Measurements from ENCODE around the gene TMEM203. TPM values are rescaled to one million over a fixed set of nuclear protein-coding genes. Genes with fewer than 3 reads are reported as not detected.
"Not testable (repeated sequence)": the region's sequence is repeated elsewhere in the genome, so short reads cannot be mapped to it uniquely, and the experiment has no call there.

TMEM203 gene
- total RNA-seq, 4 donors from 2014 or later, result 19.4 to 29.6 (median 25.4) TPM

DNA sequence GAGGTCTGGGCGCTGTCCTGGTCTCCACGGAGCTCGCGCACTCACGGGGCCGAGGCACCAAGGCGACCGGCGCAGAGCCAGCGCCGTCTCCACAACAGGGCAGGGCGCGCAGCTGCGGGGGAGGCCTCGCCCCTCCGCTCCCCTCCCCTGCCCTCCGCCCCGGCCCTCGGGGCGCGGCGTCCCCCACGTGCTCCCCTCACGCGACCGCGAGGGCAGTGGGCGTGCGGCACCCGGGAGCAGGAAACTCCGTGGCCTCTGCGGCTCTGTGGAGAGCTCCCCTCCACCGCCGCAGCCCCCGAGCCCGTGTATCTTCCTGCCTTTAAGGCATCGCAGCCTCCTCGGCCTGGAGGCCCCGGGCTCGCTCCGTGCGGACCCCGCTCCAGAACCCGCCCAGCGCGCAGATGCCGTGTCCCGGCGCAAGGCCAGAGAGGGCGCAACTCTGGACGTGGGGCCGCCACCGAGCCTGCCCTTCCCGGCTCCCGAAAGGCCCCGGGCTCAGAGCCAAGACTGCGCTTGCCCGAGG lies 34.9 kb upstream of the TMEM203 start:
- Histone ChIP-seq H3K4me3 (peak overlapping the region; percentile 60 to 97 (median 83)), H3K9me3 (no peaks in the 10 kb centered on the region), H3K27ac (peak overlapping the region; percentile 94 to 100 (median 95)), H3K27me3 (peaks cover 0 to 9% (median 0%) of the 10 kb centered on the region in 4 donors), H3K4me1 (peaks cover 46 to 91% (median 49%) of the 10 kb centered on the region in 3 donors), H3K36me3 (peaks cover 6 to 21% (median 21%) of the 10 kb centered on the region in 3 donors)
- TF ChIP-seq, protein P1, sequence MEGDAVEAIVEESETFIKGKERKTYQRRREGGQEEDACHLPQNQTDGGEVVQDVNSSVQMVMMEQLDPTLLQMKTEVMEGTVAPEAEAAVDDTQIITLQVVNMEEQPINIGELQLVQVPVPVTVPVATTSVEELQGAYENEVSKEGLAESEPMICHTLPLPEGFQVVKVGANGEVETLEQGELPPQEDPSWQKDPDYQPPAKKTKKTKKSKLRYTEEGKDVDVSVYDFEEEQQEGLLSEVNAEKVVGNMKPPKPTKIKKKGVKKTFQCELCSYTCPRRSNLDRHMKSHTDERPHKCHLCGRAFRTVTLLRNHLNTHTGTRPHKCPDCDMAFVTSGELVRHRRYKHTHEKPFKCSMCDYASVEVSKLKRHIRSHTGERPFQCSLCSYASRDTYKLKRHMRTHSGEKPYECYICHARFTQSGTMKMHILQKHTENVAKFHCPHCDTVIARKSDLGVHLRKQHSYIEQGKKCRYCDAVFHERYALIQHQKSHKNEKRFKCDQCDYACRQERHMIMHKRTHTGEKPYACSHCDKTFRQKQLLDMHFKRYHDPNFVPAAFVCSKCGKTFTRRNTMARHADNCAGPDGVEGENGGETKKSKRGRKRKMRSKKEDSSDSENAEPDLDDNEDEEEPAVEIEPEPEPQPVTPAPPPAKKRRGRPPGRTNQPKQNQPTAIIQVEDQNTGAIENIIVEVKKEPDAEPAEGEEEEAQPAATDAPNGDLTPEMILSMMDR (IDR thresholded peaks at IDR 0.05), result no peak
- no peak for DNase-seq
- intact Hi-C loops (cut with DNase I), result no loop called here
- WGBS, 2 donors, result no CpG with 5 or more reads among the region's 58 CpGs

DNA sequence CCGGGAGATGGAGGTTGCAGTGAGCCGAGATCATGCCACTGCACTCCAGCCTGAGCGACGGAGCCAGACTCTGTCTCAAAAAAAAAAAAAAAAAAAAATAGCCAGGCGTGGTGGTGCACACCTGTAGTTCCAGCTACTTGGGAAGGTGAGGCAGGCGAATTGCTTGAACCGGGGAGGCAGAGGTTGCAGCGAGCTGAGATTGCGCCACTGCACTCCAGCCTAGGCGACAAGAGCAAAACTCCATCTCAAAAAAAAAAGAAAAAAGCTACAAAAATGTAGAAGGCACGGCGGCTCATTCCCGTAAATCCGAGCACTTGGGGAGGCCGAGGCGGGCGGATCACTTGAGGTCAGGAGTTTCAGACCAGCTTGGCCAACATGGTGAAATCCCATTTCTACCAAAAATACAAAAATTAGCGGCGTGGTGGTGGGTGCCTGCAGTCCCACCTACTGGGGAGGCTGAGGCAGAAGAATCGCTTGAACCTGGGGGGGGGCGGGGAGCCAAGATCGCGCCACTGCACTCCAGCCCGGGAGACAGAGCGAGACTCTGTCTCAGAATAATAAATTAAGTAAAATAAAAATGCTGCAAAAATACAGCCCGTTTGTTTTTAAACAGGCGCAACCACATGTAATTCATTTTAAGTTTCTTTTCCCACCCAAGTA lies 34.2 kb upstream of the TMEM203 start:
- Histone ChIP-seq H3K36me3 (peaks cover 6 to 21% (median 21%) of the 10 kb centered on the region in 3 donors), H3K27me3 (peaks cover 0 to 16% (median 0%) of the 10 kb centered on the region in 4 donors), H3K4me3 (peak overlapping the region; percentile 60 to 97 (median 83)), H3K4me1 (peaks cover 43 to 84% (median 43%) of the 10 kb centered on the region in 3 donors), H3K27ac (peak overlapping the region; percentile 94 to 100 (median 95))
- 37 to 59% methylated on average over 21 of the region's 27 CpGs for WGBS, 2 donors
- not testable (repeated sequence) for H3K9me3 ChIP-seq, DNase-seq
- intact Hi-C loops (cut with DNase I), result loop anchor here (10.0 kb wide), 1 partner anchor 55 kb away; the partner anchor contains the start of genes ANAPC2 and SSNA1

DNA sequence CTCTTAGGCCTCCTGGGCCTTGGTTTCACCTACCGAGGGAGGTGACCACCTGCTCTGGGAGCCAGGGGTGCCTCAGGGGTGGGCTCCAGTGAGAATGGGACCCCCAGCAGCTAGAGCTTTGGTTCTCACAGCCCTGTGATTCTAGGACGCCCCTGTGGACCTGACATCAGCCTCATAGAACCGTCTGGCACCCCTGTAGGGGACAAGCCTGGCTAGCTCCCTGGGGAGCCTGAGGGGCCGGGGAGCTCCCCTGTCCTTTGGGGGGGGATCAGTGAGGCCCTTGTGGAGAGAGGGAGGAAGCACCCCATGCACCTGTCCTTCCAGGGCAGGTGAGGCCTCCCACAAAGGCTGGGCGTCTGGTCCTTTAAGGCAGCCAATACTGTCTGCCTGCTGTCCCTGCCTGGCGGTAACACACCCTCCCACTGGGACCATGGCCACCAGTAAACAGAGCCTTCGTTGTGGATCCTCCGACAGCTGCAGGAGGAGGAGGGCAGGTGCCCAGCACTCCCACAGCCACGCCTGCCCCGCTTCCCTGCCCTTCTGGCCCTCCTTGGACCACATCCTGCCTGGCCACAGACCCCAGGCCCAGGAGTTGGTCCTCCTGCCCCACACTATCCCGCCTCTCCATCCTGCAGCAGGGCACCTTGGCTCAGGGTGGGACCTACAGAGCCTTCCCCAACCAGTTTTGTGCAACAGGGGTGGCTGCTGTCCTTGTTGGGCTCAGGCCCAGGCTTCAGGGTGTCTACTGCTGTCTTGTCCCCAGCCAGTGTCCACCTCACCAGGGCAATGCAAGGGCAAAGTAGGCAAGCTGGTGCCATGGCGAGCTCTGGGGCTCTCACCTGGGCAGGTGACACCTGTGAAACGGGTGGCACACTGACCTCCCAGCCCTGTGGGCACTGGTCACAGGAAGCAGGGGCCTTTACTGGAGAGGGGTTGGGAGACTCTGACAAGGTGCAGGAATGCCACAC lies 32.6 kb upstream of the TMEM203 start:
- Histone ChIP-seq H3K9me3 (no peaks in the 10 kb centered on the region), H3K36me3 (peaks cover 5 to 15% (median 13%) of the 10 kb centered on the region in 3 donors), H3K4me3 (no peak overlapping the region), H3K27me3 (peaks cover 0 to 32% (median 0%) of the 10 kb centered on the region in 4 donors), H3K4me1 (peaks cover 29 to 68% (median 34%) of the 10 kb centered on the region in 3 donors), H3K27ac (peak overlapping the region in 1 of 4 donors; percentile 16)
- intact Hi-C loops (cut with DNase I), result loop anchor here (10.0 kb wide), 1 partner anchor 53 kb away; the partner anchor contains the start of genes ANAPC2 and SSNA1
- TF ChIP-seq POLR2A (IDR thresholded peaks at IDR 0.05), result no peak
- TF ChIP-seq, protein P1 (IDR thresholded peaks at IDR 0.05), result no peak
- DNase-seq, result no peak
- whole genome bisulfite sequencing, 2 donors, result 58 to 84% methylated on average over 6 to 9 of the region's 13 CpGs

DNA sequence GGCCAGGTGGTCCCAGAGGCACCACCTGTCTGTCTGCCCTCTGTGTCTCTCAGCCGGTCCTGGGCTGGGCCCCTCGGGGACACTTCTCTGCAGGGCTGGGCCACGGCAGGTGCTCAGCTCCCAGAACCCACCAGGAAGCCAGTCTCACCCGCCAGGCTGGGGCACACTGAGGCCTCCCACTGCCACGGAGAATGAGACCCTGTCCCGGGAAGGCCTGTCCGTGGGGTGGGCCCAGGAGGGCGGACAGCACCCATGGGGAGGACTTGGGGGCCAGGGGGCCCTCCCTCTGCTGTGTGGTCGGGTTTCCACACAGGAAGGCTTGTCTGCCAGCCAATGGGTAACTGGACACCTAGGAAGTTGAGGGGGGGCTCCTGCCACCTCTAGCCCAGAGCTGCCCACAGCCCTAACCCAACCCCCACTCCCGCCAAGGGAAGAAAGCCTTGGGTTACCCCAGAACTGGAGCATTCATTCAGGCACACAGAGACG lies 31.5 kb upstream of the TMEM203 start:
- DNase-seq, result no peak
- TF ChIP-seq, protein P1 (IDR thresholded peaks at IDR 0.05), result no peak
- TF ChIP-seq POLR2A (IDR thresholded peaks at IDR 0.05), result no peak
- Histone ChIP-seq H3K36me3 (peaks cover 0 to 4% (median 3%) of the 10 kb centered on the region in 3 donors), H3K4me3 (peak overlapping the region in 3 of 4 donors; percentile 7 to 40 (median 7)), H3K9me3 (no peaks in the 10 kb centered on the region), H3K27ac (peak overlapping the region in 1 of 4 donors; percentile 39), H3K4me1 (peaks cover 20 to 57% (median 23%) of the 10 kb centered on the region in 3 donors), H3K27me3 (peaks cover 0 to 43% (median 0%) of the 10 kb centered on the region in 4 donors)
- intact Hi-C loops (cut with DNase I), result loop anchor here (10.0 kb wide), 1 partner anchor 52 kb away; the partner anchor contains the start of genes ANAPC2 and SSNA1
- 63% methylated on average over 2 of the region's 11 CpGs; no CpG with 5 or more reads in 1 of the 2 donors for WGBS, 2 donors
